Uterus (tissue), 4 donors: ENCODE results near the gene SBNO2. TPM values are rescaled to one million over a fixed set of nuclear protein-coding genes. Genes with fewer than 3 reads are reported as not detected.

Experiments used
- DNase-seq, 2 donors: peaks; one replicate each; pipeline ENCODE4 v3.0.0-alpha.2; 2019 to 2020
- H3K27ac ChIP-seq, 2 donors: fragments of 200-600 bp; sonication (generic); 1 replicate in 1 of 2; 2 replicates in 1 of 2; pipeline ENCODE4 v1.5.1; 2016 to 2018
- H3K27me3 ChIP-seq, 2 donors: fragments of 200-600 bp; sonication (generic); one replicate each; pipeline ENCODE4 v1.5.1; 2018 to 2019; ENCODE audit warnings: control low read depth in 1 of 2
- H3K36me3 ChIP-seq, 2 donors: fragments of 200-600 bp; sonication (generic); one replicate each; pipeline ENCODE4 v1.5.1; 2019; ENCODE audit warnings: control low read depth in 1 of 2
- H3K4me1 ChIP-seq, 2 donors: fragments of 200-600 bp; sonication (generic); one replicate each; pipeline ENCODE4 v1.5.1; 2018 to 2019; ENCODE audit warnings: control low read depth in 1 of 2
- H3K4me3 ChIP-seq, 2 donors: fragments of 200-600 bp; sonication (generic); 1 replicate in 1 of 2; 2 replicates in 1 of 2; pipeline ENCODE4 v1.5.1; 2018 to 2019; ENCODE audit warnings: mild to moderate bottlenecking in 1 of 2
- H3K9me3 ChIP-seq, 2 donors: fragments of 200-600 bp; sonication (generic); one replicate each; pipeline ENCODE4 v1.5.1; 2019; ENCODE audit warnings: control low read depth in 1 of 2
- POLR2A ChIP-seq, 2 donors: fragments of 450-650 bp; IDR thresholded peaks; one replicate each; pipeline ENCODE4 v1.6.1; 2016; ENCODE audit warnings: antibody characterized with exemption in 2 of 2, mild to moderate bottlenecking in 1 of 2, moderate library complexity in 1 of 2
- intact Hi-C: fragments of 100-400 bp; cut with DNase I; formaldehyde crosslinking; loops from one replicate; pipeline ENCODE4 v1.15.1; 2023; ENCODE audit warnings: low total_unique reads
- total RNA-seq, 4 donors: library from RNA; depleted of rRNA in 3 of 4; stranded (reverse); fragments of >200 nt in 3 of 4; gene quantifications; one replicate each; pipeline versions ENCODE4 v1.1.0 to v1.2.4, GENCODE V29; 2014 to 2023
- TF ChIP-seq, protein P1 (sequence below), 4 experiments: fragments of 200-600 bp in 2 of 4; fragments of 450-650 bp in 2 of 4; sonication (generic) in 2 of 4; IDR thresholded peaks; one replicate each; pipeline ENCODE4 v1.5.1; 2016 to 2019; ENCODE audit warnings: antibody characterized with exemption in 4 of 4, mild to moderate bottlenecking in 2 of 4, moderate library complexity in 1 of 4
- donor health status: DM: yes; HTN: yes; CAD: no.

SBNO2 gene
- total RNA-seq, 4 donors from 2014 or later: 4.4 to 107 (median 10.7) TPM

DNA sequence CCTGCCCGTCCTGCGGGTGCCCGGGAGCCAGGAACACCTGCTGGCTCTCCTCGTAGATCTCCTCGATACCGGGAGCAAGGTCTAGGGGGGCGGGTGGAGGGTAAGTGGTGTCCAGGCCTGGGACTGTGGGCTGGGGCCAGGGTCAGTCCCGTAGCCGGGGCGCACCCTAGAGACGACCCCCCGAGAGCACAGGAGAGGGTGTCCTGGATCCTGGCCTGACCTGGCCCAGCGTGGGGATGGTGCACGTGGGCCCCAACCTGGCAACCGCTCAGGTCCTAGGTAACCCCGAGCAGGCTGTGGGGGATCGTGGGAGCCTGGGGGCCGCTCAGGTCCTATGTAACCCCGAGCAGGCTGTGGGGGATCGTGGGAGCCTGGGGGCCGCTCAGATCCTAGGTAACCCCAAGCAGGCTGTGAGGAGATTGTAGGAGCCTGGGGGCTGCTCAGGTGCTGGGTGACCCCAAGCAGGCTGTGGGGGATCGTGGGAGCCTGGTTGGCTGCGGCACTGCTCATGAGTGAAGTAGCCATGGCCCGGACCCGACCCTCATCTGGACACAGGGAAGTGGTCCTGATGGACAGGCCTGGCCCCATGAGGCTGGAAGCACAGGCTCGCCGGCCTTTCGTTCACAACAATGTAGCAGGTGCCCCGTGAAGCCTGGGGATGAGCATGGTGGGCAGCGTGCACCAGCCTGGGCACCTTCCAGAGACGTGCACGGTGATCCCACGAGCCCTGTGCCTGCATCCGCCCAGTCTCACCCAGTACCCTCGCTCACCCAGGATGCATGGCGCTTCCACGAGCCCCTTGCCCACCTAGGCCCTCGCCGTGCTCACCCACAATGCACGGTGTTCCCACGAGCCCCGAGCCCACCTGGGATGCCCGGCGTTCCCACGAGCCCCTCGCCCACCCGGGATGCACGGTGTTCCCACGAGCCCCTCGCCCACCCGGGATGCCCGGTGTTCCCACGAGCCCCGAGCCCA lies 64.1 kb downstream of the SBNO2 start:
- Histone ChIP-seq H3K4me3 (no peak overlapping the region), H3K36me3 (no peaks in the 10 kb centered on the region), H3K27ac (no peak overlapping the region), H3K27me3 (no peaks in the 10 kb centered on the region), H3K9me3 (no peaks in the 10 kb centered on the region), H3K4me1 (peaks cover 9 to 14% of the 10 kb centered on the region in 2 donors)
- intact Hi-C loops: loop anchor here (5.0 to 10.0 kb wide), 2 partner anchors 82 to 185 kb away; partner anchors contain the start of gene ARID3A
- TF ChIP-seq POLR2A (IDR thresholded peaks at IDR 0.05): no peak
- TF ChIP-seq, protein P1, sequence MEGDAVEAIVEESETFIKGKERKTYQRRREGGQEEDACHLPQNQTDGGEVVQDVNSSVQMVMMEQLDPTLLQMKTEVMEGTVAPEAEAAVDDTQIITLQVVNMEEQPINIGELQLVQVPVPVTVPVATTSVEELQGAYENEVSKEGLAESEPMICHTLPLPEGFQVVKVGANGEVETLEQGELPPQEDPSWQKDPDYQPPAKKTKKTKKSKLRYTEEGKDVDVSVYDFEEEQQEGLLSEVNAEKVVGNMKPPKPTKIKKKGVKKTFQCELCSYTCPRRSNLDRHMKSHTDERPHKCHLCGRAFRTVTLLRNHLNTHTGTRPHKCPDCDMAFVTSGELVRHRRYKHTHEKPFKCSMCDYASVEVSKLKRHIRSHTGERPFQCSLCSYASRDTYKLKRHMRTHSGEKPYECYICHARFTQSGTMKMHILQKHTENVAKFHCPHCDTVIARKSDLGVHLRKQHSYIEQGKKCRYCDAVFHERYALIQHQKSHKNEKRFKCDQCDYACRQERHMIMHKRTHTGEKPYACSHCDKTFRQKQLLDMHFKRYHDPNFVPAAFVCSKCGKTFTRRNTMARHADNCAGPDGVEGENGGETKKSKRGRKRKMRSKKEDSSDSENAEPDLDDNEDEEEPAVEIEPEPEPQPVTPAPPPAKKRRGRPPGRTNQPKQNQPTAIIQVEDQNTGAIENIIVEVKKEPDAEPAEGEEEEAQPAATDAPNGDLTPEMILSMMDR (IDR thresholded peaks at IDR 0.05): no peak
- no peak for DNase-seq

DNA sequence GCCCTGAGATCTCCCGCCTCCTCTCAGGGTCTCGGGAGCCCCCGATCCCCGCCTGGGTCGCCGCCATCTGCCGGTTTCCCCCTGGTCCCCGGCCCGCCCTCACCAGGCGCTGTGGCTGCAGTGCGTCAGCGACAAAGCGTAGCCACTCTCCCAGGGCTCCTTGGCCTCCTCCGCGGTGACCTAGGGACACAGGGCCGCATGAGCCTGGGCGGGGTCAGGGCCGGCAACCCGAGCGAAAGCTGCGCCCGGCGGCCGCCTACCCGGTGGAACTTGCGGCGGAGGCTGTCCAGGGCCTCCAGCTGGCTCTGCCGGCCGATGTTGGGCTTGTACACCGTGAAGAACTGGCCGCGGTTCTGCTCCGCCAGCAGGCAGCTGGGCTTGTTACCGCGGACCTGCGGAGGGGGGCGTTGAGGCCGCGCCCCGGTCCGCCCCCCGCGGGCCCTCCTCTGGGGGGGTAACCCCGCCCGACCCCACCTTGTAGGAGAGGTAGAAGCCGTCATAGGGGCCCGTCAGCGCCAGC lies 65.0 kb downstream of the SBNO2 start:
- Histone ChIP-seq H3K27ac (no peak overlapping the region), H3K4me1 (peaks cover 9 to 18% of the 10 kb centered on the region in 2 donors), H3K4me3 (no peak overlapping the region), H3K9me3 (no peaks in the 10 kb centered on the region), H3K36me3 (no peaks in the 10 kb centered on the region), H3K27me3 (no peaks in the 10 kb centered on the region)
- TF ChIP-seq POLR2A (IDR thresholded peaks at IDR 0.05): no peak
- TF ChIP-seq, protein P1 (IDR thresholded peaks at IDR 0.05): no peak
- no peak for DNase-seq
- intact Hi-C loops: loop anchor here (10.0 kb wide), 1 partner anchor 184 kb away; the partner anchor contains the start of gene ARID3A

DNA sequence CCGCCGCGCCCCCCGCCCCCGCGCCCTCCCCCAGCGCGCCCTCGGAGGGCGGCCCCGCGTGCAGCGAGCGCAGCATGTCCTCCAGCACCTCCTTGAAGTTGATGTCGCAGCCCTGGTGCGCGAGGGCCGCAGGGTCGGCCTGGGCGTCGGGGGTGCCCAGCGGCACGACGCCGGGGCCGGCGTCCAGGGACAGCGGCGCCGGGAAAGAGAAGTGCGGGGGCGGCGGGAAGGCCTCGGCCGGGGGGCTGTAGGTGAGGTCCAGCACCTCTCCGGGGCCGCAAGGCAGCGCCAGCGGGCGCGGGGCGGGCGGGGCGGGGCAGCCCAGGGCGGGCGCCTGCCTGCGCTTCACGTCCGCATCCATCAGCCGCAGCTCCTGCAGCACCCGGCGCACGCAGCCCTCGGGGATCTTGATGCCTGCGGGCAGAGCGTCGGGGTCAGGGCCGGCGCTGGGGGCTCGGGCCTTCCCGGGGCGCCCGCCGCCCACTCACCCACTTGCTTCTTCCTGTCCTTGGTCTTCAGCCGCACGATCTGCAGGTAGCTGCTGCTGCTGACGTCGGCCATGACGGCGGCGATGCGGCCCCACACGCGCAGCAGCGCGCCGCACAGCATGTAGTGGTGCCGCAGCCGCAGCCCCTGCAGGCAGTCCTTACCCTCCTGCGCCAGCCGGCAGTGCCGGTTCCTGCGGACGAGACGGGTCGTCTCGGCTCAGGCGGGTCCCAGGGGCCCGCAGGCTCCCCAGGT lies 65.6 kb downstream of the SBNO2 start:
- Histone ChIP-seq H3K4me1 (peaks cover 5 to 18% of the 10 kb centered on the region in 2 donors), H3K36me3 (no peaks in the 10 kb centered on the region), H3K9me3 (no peaks in the 10 kb centered on the region), H3K4me3 (no peak overlapping the region), H3K27ac (no peak overlapping the region), H3K27me3 (no peaks in the 10 kb centered on the region)
- DNase-seq: no peak
- intact Hi-C loops: loop anchor here (10.0 kb wide), 1 partner anchor 184 kb away; the partner anchor contains the start of gene ARID3A
- TF ChIP-seq, protein P1 (IDR thresholded peaks at IDR 0.05): no peak
- TF ChIP-seq POLR2A (IDR thresholded peaks at IDR 0.05): no peak

DNA sequence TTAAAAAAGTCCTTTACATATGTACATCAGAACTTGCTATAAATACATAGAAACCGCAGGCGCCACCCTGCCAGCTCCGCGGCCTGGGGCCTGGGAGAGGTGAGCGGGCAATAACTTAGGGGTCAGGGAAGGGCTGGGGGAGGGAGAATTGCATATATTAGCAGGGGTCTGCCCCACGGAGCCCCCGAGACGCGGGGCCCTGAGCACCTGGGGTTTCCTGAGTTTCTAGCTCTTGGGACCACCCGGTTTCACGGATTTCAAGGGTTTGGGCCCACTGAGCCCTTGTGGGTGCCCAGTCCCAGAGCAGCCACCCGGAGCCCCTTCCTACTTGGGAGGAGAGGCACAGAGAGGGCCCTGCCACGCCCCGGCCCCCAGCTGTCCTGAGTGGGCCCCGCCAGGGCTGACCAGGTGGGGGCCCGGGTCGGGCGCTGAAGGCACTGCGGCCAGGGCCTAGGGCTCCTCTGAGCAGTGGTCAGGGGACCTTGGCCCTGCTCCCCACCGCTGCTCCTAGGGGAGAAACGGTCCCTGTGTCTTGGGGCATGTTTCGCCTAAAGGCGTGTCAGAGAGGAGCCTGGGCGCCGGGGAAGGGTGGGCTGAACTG lies 66.3 kb downstream of the SBNO2 start:
- no peak for TF ChIP-seq POLR2A (IDR thresholded peaks at IDR 0.05)
- TF ChIP-seq, protein P1 (IDR thresholded peaks at IDR 0.05): no peak
- no peaks in the 10 kb centered on the region for H3K36me3 ChIP-seq
- H3K27me3 ChIP-seq: no peaks in the 10 kb centered on the region
- H3K9me3 ChIP-seq: no peaks in the 10 kb centered on the region
- intact Hi-C loops: loop anchor here (10.0 kb wide), 1 partner anchor 183 kb away; the partner anchor contains the start of gene ARID3A
- peaks cover 6 to 19% of the 10 kb centered on the region in 2 donors for H3K4me1 ChIP-seq
- DNase-seq: no peak
- no peak overlapping the region for H3K27ac ChIP-seq
- H3K4me3 ChIP-seq: no peak overlapping the region
